ENCODE measurements around the gene EGFL7.

The EGFL7 gene

DNA sequence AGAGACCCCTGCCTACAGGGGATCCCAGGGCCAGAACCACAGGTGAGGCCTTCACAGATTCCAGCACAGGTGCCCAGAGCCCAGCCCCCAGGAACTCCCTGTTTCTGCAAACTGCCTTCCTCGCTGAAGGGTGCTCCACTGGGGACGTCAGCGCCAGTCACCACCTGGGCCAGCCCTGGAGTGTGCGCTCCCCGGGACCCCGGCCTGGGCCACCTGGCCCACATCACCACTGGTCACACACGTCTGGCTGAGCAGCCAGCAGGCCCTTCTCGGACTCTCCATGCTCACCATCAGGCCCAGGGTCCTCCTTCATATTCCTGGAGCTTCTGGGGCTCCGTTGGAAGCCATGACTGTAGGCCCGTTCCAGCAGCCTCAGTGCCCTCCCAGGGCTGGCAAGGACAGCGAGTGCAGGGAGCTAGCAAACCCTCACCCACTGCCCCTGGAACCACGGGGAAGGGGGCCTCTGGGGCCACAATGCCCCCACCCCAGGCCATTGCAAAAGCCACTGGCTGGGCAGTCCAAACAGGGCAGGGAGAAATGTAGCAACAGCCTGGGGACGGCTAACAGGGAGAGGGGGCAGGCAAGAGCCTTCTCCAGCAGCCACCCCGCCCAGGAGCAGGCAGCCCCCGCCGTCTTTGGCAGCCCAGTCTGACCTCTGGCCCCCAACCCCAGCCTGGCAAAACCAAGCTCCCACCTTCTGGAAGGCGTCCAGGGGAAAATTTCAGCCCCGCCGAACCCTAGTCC, 23.2 kb downstream of the EGFL7 start:
- DNase-seq (ENCODE audit: low read depth in 3 of 3) = no peak

- no peak for DNase-seq (ENCODE audit: low read depth in 3 of 3)
Measured at GRCh38 chr9:136686534-136686793, 23.7 kb downstream of the EGFL7 start.

GRCh38 chr9:136686794-136687711, 24.3 kb downstream of the EGFL7 start, which contains the start of gene AGPAT2:
TSS of gene AGPAT2 (minus strand) at chr9:136687457. CDS start at chr9:136687357, 100 bp downstream.
- peak; percentile 43 to 76 (median 54) for DNase-seq (ENCODE audit: low read depth in 3 of 3)

- DNase-seq (ENCODE audit: low read depth in 3 of 3) = no peak
Measured at GRCh38 chr9:136687721-136688223, 25.1 kb downstream of the EGFL7 start.

DNA sequence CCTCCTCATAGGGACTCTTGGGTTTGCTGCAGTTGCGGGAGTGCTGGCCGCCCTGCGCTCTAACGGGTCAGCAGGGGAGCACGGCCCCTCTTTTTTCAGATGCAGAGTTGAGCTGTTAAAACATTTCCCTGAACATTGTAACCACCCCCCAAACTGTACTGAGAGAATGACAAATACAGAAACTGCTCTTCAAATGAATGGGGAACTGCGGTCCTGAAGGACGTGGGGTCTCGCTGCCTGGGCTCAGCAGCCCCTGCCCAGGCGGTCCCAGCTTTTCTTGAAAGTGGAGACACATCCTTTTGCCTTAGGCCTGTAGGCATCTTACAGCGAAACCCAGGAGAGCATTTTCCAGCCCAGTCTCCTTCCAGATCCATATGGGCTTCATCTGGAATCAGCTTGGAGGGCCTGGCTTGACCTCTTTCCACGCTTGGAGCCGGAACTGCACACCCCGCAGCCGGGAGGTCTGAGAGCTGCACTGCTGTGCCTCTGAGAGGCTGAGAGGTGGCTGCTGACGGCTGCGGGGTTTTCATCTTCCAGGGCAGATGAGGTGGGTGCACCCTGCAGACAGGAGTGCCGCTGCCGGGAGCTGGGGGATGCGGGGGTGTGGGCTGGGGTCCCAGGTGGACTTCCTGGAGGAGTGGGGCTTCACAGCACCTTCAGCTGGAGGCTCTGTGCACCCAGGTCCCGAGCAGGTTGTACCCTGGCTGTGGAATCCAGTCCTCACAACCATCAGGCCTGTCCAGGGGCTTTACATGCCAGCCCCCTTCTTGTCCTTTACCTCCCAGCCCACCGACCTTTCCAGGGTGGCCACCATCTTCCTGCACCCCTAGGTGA, 25.8 kb downstream of the EGFL7 start:
- no peak for DNase-seq (ENCODE audit: low read depth in 3 of 3)

- no peak for DNase-seq (ENCODE audit: low read depth in 3 of 3)
Measured at GRCh38 chr9:136689108-136689460, 26.4 kb downstream of the EGFL7 start.

GRCh38 chr9:136690104-136690805, 27.5 kb downstream of the EGFL7 start:
- DNase-seq (ENCODE audit: low read depth in 3 of 3) = no peak

- DNase-seq (ENCODE audit: low read depth in 3 of 3) = no peak
Measured at GRCh38 chr9:136690806-136691261, 28.1 kb downstream of the EGFL7 start.

DNA sequence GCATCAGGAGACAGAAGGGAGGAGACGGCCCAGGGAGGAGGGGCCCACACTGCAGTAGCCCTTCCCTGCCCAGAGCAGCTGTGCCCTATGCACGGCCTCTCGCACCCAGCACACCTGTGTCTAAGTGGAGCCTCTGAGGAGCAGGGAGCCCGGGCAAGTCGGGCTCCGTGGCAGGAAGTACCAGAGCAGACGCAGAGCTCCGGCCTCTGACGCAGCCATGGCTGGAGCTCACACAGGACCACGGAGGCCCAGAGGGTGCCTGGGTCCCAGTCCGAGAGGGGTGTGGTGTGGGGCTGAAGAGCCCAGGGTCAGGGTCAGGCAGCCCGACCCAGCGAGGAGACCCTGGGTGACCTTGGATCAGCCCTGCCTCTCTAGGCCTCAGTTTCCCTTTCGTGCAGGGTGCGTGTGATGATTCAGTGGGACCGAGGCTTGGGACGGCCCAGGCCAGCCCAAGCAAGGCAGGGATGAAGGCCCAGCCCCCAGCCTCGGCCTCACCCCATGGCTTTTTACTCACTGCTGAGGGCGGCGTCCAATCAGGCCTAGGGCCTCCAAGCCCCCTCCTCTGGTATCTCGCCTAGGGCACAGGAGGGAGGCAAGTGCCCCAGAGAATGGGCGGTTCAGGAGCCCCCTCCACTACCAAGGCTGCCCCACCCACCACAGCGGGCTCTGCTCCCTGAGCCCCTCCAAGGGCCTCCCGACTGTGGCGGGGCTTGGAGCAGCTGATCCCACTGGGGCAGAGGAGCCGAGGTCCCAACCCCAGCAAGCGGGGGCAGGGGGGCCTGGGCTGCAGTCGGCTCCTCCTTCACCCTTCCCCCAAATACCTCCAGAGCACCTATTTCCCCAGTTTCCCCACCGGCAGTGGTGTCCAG, 28.8 kb downstream of the EGFL7 start:
- no peak for DNase-seq (ENCODE audit: low read depth in 3 of 3)

DNA sequence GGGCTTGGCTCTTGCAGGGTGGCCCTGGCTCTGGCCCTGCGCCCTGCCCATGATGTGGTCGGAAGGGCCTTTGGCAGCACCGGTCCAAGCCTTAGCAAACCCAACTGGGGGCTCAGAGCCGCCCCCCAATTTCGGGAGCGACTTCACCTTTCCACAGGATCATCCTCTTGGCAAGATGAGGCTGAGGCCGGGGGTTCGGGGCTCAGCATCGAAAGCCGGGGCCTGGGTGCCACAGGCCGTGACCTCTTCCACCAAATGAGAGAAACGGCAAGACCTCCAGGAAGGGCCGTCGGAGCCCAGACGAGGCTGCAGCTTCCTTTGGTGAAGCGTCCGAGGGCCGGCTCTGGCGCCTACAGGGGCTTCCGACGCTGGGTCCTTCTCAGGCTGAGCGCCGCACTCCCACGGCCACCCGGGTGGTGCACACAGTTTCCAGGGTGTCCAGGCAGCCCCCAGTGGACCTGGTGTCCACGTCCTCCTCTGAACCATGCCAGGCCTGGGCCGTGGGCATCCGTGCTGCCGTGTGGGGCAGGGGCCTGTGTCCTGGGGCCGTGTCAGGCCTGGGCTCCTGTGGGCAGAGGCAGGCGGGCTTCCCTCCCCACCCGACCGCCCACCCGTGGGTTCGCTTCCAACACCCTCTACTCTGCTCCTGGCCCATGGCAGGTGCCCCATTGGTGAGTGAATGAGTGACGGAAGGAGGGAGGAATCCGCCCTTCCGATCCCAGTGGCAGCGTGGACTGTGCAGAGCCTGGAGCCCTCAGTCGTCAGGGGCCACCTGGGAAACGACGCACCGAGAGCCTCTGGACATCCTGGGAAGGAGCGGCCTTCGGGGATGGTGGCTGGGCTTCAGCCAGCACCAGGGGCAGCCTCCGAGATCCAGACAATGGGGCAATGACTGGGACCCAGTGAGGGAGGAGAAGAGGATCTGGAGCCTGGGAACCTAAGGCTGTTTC, 29.7 kb downstream of the EGFL7 start:
- DNase-seq (ENCODE audit: low read depth in 3 of 3) = no peak

DNA sequence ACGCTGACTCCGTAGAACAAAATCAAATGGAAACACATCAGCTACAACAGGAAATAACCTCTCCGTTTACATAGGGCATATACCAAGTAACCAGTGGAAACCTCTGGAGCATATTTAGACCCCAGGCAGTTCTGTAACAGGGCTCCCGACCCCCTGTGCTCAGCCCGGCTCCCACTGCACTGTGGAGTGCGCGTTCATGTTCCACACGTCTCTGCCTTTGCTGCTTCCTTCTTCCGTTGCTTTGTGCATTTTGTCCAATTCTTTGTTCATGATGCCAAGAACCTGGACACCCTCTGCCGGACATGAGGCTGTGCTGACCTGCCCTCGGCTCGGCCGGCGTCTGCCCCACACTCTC, 30.4 kb downstream of the EGFL7 start:
- no peak for DNase-seq (ENCODE audit: low read depth in 3 of 3)

DNA sequence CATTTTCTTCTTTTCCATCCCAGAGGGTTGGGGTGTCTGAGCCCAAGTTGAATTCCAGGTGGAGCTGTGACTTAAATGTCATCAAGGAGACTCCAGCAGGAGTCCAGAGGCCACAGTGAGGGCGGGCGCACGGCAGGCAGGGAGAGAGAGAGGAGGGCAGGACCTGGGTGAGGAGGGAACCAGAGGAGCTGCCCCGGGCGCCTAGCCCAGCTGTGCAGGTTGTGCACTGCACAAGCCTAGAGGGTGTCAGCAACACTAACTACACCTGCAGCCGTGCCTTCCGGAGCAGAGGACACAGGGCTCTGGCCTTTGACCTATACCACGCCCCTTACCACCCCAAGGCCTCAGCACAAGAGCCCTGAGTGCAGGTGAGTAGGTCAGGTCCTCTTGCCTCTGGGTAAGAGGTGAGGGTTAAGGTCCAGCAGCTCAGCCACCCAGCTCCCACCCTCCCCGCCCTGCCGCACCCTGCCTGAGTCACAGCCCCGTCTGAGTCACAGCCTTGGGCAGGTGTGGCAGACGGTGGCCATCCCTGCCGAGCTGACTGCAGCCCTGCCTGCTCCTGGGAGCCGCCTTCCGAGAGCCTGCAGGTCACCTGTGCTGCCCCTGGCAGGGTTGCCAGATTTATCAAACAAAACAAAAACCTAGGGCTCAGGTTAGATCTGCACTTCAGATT, 30.9 kb downstream of the EGFL7 start:
- DNase-seq (ENCODE audit: low read depth in 3 of 3) = no peak

DNA sequence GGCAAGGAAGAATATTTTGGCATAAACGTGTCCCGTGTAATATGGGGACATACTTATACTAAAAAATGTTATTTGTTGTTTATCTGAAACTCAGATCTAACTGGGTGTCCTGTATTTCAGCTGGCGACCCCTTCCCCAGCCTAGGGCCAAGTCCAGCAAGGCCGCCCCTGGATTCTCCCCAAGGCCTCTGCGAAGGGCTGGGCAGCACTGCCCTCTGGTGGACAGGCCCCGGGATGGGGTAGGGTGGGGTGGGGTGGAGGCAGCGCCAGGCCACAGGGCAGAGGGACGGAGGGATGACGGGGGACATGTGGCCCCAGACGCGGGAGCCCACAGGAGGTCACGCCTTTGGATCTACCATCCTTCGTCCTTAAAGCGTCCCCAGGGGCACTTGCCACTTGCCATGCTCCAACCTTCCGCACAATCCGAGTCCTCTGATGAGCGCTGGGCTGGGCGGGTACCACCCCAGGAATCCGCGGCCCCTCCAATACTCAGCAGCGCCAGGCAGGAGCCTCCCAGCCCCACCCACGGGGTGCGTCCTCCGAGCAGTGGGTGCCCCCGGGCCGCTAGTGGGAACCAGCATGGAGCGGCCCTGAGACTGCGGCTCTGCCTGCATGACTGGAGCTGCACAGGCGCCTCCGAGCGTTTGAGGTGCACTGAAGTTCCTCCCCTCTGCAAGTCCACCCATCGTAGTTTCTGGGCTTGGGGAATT, 31.6 kb downstream of the EGFL7 start:
- peak in 1 of 3 donors; percentile 45 for DNase-seq (ENCODE audit: low read depth in 3 of 3)

DNA sequence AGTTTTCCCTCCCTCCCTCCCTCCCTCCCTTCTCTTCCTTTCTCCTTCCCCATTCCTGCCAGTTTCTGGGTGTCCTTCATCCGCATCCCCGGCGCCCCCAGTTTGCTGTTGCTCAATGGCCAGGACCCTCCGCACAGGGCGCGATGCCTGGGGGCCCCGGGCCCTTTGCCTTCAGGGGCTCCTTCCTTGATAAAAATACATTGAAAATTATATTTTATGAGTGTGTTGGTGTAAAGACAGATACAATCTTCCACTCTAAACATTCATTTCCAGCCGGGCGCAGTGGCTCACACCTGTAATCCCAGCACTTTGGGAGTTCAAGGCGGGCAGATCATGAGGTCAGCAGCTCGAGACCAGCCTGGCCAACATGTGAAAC, 32.1 kb downstream of the EGFL7 start:
- DNase-seq (ENCODE audit: low read depth in 3 of 3) = no peak

- DNase-seq (ENCODE audit: low read depth in 3 of 3) = no peak
Measured at GRCh38 chr9:136695435-136695895, 32.7 kb downstream of the EGFL7 start.

GRCh38 chr9:136695955-136696354, 33.2 kb downstream of the EGFL7 start:
- no peak for DNase-seq (ENCODE audit: low read depth in 3 of 3)

DNA sequence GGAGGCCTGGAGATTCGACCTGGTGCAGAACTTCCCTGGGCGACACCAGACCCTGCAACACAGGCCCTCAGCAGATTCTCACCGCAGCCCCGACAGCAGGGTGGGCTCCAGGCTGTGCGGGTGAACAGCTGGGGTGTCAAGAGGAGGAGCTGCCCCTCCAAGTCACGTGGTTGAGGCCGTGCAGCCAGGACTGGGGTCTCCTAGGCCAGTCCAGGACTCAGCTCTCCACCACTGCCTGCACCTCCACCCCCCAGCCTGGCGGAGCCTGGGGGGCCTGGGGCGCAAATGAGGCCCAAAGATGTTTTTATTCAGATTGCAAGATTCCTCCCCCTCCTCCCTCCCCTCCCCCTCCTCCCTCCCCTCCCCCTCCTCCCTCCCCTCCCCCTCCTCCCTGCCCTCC, 33.8 kb downstream of the EGFL7 start:
- no peak for DNase-seq (ENCODE audit: low read depth in 3 of 3)
